GM04503 (cell line): Measurements from ENCODE around the gene CR2.
"Not testable (repeated sequence)": the region's sequence is repeated elsewhere in the genome, so short reads cannot be mapped to it uniquely, and the experiment has no call there.

ENCODE experiments used
- DNase-seq: peaks from one replicate; pipeline ENCODE4 v3.0.0-alpha.2; 2012; ENCODE audit warnings: low read depth

Gene CR2

DNA sequence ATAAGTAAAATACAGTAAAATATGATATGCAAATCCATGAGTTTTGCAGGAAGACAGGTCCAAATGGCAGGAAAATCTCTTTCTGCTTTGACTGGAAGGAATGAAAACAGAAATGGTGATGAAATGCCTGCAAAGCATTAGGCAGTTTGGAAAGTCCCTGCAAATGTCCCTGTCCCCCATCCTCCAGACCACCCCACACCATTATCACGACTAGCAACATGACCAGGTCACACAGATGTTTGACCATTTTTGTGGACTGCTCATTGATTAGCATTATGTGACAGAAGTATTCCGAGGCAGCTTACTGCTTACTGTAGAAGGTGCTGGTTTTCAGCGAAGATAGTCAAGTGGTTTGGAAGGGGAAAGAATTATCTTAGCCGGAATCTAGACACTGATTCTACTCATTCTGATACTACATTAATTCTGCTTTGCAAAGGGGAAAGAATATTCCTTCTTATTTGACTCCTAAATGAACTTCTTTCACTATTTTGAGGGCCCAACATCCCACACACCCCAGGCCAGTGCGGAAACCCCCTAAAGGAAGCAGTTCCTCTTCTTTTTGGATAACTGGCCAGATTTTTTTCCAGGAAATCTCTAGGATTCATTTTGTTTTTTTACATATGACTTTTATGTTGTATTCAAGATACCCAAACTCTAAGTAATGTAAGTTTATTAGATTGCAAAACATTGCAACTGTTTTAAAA lies 9.5 kb upstream of the CR2 start:
- DNase-seq: no peak

DNA sequence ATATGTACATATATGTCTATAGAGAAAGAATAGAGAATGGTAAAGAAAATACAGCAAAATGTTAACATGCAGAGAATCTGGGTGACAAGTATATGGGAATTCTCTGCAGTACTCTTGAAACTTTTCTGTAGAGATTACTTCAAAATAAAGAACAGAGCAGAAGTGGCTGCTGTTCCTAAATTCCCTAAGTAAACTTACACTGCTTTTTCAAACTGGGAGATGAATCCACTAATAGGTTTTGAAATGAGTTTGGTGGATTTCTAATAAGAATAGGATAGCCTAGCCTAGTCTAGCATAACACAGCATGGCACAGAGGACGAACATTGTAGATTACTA lies 450 bp upstream of the CR2 start:
- DNase-seq: no peak

- DNase-seq: no peak
Measured at GRCh38 chr1:207455183-207455754, 1.1 kb downstream of the CR2 start.

DNA sequence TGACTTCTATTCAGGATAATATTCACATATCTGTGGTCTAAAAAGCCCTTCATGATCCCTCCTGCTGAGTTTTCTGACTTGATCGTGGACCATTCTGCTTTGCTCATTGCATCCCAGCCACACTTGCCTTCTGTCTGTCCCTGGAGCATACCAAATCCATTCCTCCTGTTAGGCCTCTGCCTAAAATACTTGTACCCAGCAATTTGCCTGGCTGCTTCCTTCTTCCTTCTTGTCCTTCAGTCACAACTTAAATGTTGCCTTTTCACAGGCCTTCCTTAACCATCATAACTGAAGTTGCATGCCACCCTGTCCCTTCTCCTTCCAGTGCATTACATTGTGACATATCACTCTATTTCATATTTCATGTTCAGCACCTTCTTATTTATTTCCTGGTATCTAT lies 4.3 kb downstream of the CR2 start:
- DNase-seq: no peak

DNA sequence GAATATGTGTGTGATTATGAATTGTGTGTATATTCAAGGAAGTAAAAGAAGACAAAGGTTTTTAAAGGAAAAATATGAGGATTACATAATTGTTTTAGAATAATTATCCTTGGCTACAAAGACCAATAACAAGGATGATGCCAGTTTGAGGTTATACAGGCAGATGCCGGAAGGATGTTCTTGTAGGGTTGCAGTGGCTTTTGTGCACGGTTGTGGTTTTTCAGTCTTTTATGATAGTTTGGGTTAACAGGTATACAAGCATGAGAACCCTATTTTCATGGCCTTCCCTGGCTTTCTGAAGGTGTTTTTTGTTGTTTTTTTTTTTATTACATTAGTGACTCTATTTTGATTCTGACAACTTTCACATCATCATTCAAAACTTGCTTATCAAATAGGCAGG lies 4.9 kb downstream of the CR2 start:
- no peak for DNase-seq

DNA sequence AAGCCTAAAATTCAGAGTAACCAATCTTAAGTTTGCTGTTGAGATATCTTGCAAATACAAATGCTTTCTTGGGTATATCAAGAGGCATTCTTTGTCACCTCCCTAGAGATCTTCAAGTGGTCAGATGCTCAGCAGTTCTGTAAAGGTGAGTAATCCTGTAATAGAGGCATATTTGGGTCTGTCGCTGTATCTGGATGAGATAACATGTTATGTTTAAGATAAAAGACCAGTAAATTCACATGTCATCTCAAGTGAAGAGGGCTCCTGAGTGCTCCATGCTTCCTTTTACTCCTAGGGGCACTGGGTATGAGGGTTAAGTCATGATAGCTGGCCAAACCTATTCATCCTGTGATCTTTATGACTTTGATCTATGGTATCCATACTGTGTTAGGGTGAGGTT lies 7.5 kb downstream of the CR2 start:
- DNase-seq: no peak

DNA sequence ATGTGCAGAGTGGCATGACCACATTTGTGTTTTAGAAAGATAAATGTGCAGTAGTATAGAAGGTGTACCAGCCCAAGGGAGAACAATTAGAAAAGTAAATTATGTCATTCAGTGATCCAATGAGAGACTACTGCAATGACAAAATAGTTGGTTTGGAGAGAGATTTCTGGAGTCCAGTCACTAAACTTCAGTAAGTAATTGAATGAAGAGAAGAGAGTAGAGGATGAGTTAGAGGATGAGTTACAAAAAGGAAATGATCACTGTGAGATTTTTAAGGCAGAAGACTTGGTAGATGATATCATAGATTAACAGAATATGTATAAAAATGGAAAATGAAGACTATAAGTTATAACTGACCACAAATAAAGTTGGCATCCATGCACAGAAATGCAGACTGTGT lies 8.4 kb downstream of the CR2 start:
- no peak for DNase-seq

DNA sequence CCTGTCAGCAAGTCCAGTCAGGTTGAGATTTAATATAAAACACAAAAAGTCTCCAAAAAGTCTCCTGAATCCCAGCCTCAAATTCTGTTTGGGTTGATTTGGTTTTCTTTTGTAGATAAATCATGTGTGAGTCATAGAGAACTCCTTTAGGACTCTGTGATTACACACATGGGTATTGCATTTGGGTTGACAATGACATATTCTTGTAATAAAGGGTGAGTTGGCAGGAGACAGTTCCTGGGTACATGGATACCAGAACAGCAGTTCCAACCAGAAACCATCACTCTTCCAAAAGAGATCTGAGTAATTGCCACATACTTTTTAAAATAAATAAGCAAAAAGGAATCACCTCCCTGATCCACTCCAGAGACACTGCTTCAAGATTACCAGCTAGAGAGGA lies 8.9 kb downstream of the CR2 start:
- DNase-seq: peak; percentile 1

GRCh38 chr1:207463571-207463970 lies 9.4 kb downstream of the CR2 start:
- no peak for DNase-seq

DNA sequence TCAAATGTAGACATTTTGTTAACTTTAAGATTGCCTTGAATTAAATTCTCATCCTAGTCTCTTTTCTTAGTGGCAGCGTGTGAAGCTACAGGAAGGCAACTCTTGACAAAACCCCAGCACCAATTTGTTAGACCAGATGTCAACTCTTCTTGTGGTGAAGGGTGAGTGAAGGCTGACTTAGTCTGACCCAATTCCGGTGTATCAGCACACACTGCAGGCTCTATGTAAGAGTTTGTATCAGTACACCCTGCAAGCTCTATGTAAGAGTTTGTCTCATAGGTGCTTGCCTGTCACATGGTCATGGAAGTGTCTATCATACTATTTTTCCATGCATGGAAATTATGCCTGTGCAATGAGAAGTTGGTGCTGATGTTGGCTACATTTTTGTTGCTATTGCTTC lies 16.8 kb downstream of the CR2 start:
- no peak for DNase-seq

DNA sequence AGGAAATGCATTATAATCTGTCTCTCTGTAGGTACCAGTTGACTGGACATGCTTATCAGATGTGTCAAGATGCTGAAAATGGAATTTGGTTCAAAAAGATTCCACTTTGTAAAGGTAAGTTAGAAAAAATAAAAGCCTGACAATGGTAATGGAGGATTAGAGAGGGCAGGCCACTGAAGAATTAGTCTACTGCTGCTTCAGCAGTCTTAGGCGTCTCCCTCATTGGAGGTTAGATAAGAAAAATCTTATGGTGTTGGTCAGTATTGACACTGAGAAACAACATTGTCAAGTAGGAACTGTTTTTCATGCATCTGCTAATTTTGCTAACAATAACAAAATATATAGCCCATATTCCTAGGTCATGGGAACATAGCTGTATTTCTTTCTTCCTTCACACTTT lies 20.1 kb downstream of the CR2 start:
- no peak for DNase-seq

- DNase-seq: no peak
Measured at GRCh38 chr1:207486198-207486597, 32.1 kb downstream of the CR2 start.

GRCh38 chr1:207487636-207488035 lies 33.5 kb downstream of the CR2 start:
- DNase-seq: no peak

GRCh38 chr1:207493212-207493611 lies 39.1 kb downstream of the CR2 start:
- DNase-seq: no peak

DNA sequence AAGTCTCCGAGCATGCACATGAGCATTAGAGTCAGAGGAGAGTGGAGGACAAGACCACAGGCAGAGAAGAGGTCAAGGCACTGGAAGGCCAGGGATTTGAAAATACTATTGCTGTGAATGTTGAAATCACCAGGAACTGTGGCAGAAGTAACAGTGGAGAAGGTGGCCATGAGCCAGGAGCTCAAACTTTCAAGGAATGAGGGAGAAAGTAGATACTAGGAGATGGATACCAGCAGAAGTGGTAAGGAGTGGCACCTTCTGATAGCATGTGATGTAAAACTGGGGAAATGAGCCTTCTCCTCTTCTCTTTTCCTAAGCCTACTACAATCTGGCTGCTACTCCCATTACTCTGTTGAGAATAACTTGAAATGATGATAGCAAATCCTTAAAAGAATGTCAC lies 40.0 kb downstream of the CR2 start:
- DNase-seq: no peak

GRCh38 chr1:207495281-207495680 lies 41.2 kb downstream of the CR2 start:
- not testable (repeated sequence) for DNase-seq

DNA sequence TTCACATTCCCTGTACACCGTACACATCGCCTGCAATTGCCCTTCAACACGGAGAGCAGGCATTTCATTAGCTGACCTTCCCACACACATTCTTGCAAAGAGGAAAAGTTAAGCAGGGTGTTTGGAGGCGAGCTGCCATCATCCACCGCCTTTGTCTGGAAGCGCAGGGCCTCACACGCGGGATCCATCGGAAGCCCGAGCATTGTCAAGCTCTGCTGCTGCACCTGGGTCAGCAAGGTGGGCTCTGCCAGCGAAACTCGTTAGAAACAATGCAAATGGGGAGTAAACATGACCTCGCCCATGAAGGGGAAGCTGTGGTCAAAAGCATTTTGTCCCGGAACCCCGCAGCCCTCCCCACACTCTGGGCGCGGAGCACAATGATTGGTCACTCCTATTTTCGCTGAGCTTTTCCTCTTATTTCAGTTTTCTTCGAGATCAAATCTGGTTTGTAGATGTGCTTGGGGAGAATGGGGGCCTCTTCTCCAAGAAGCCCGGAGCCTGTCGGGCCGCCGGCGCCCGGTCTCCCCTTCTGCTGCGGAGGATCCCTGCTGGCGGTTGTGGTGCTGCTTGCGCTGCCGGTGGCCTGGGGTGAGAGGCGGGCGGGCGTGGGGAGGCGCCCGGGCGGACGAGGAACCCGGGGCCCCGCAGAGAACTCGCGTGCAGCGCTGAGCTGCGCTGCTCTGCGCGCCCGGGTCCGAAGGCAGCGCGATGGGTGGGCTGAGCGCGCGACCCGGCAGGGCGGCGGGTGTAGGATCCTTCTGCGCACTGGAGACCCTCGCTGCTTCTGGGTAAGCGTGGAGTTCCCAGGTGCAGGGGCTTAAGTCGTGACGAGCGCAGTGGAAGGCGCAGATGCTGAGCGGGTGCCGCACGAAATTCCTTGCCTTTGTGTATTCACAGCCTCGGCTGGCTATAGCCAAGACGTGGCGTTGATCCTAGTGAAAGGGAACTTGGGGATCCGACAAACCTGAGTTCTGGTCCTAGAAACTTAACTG lies 42.0 kb downstream of the CR2 start, which contains the start of gene CR1:
Gene CR1 (plus strand): TSS at position 357 of the 992 bp plus-strand sequence. CDS start 111 bp downstream, at position 468.
- no peak for DNase-seq

GRCh38 chr1:207497941-207498340 lies 43.8 kb downstream of the CR2 start:
- DNase-seq: no peak

DNA sequence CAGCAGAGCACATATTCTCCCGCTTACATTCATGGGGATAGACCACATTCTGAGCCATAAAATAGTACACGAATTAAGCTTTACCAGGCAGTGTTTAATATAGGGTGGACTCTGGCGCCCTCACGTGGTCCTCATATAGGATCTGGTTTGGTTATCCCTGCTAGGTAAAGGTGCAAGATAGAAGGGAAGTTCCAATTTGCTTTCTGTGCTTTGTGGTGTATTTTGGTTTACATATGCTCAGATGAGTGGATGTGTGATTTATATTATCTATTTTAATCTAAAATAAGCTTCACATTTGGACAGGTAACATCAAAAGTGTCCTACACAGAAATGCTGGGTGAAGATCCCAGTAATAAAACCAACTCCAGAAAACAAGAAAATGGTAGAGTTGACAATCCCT lies 45.4 kb downstream of the CR2 start:
- DNase-seq: peak; percentile 5

- no peak for DNase-seq
Measured at GRCh38 chr1:207500306-207500705, 46.2 kb downstream of the CR2 start.

DNA sequence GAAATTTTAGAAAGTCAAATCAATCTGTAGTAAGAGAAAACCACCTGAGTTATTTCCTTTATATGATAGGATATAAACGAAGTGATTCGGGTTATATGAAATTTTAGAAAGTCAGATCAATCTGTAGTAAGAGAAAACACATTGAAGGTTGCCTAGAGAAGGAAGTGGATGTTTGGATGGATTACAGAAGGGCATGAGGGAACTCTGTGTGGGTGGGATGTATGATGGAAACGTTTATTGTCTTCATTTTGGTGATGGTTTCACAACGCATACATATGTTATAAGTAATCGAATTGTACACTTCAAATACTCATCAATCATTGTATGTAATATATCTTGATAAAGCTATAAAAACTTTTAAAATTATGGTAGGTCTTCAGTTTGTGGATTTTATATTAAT lies 46.9 kb downstream of the CR2 start:
- DNase-seq: no peak

- no peak for DNase-seq
Measured at GRCh38 chr1:207502726-207503125, 48.6 kb downstream of the CR2 start.

- no peak for DNase-seq
Measured at GRCh38 chr1:207503950-207504349, 49.8 kb downstream of the CR2 start.
